A549 (cell line): ENCODE measurements around the gene SLC35A3.

Experiments
- CEBPB ChIP-seq, 2 experiments: fragments of >200 bp in 1 of 2; sonication (Bioruptor Twin) in 1 of 2; formaldehyde crosslinking in 1 of 2; IDR thresholded peaks; 2 replicates each; pipeline ENCODE4 v1.6.1; 2012 to 2016
- ESRRA ChIP-seq: fragments of 150-350 bp; IDR thresholded peaks from 2 replicates; pipeline ENCODE4 v1.6.1; 2014; ENCODE audit warnings: mild to moderate bottlenecking, low read length, borderline replicate concordance
- MAFK ChIP-seq: fragments of 450-650 bp; IDR thresholded peaks from 2 replicates; pipeline ENCODE4 v1.6.1; 2014; ENCODE audit not compliant: partially characterized antibody
- SREBF2 ChIP-seq: fragments of 450-650 bp; IDR thresholded peaks from 2 replicates; pipeline ENCODE4 v1.6.1; 2014; ENCODE audit warnings: mild to moderate bottlenecking, moderate library complexity
- TF ChIP-seq, protein P1 (sequence below): fragments of >200 bp; sonication (Bioruptor Twin); formaldehyde crosslinking; IDR thresholded peaks from 3 replicates; pipeline ENCODE4 v1.5.1; 2016
- TF ChIP-seq, protein P2 (sequence below): fragments of 200-600 bp; sonication (generic); IDR thresholded peaks from 2 replicates; pipeline ENCODE4 v1.6.1; 2016; ENCODE audit warnings: antibody characterized with exemption, mild to moderate bottlenecking, moderate library complexity

DNA sequence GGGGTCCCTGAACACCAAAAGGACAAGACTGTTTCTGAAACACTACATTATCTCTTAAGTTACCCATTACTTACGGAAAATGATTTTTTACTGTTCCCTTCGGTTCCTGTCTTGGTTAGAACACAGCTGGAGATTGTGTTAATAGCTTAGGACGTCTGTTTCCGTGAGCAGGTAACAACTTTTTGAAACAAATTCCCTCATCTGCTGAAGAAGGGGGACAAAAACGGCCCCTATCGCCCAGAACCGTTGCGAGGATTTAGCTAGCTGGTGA lies 67.8 kb downstream of the SLC35A3 start:
- TF ChIP-seq CEBPB (IDR thresholded peaks at IDR 0.05) (no peak), SREBF2 (no peak), MAFK (no peak), ESRRA (no peak)
- TF ChIP-seq, protein P1, sequence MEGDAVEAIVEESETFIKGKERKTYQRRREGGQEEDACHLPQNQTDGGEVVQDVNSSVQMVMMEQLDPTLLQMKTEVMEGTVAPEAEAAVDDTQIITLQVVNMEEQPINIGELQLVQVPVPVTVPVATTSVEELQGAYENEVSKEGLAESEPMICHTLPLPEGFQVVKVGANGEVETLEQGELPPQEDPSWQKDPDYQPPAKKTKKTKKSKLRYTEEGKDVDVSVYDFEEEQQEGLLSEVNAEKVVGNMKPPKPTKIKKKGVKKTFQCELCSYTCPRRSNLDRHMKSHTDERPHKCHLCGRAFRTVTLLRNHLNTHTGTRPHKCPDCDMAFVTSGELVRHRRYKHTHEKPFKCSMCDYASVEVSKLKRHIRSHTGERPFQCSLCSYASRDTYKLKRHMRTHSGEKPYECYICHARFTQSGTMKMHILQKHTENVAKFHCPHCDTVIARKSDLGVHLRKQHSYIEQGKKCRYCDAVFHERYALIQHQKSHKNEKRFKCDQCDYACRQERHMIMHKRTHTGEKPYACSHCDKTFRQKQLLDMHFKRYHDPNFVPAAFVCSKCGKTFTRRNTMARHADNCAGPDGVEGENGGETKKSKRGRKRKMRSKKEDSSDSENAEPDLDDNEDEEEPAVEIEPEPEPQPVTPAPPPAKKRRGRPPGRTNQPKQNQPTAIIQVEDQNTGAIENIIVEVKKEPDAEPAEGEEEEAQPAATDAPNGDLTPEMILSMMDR: no peak
- TF ChIP-seq, protein P2, sequence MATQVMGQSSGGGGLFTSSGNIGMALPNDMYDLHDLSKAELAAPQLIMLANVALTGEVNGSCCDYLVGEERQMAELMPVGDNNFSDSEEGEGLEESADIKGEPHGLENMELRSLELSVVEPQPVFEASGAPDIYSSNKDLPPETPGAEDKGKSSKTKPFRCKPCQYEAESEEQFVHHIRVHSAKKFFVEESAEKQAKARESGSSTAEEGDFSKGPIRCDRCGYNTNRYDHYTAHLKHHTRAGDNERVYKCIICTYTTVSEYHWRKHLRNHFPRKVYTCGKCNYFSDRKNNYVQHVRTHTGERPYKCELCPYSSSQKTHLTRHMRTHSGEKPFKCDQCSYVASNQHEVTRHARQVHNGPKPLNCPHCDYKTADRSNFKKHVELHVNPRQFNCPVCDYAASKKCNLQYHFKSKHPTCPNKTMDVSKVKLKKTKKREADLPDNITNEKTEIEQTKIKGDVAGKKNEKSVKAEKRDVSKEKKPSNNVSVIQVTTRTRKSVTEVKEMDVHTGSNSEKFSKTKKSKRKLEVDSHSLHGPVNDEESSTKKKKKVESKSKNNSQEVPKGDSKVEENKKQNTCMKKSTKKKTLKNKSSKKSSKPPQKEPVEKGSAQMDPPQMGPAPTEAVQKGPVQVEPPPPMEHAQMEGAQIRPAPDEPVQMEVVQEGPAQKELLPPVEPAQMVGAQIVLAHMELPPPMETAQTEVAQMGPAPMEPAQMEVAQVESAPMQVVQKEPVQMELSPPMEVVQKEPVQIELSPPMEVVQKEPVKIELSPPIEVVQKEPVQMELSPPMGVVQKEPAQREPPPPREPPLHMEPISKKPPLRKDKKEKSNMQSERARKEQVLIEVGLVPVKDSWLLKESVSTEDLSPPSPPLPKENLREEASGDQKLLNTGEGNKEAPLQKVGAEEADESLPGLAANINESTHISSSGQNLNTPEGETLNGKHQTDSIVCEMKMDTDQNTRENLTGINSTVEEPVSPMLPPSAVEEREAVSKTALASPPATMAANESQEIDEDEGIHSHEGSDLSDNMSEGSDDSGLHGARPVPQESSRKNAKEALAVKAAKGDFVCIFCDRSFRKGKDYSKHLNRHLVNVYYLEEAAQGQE: no peak
